IMR-90 (cell line): Measurements from ENCODE around the gene GPR27. TPM values are rescaled to one million over a fixed set of nuclear protein-coding genes. Genes with fewer than 3 reads are reported as not detected.

ENCODE experiments used
- ATAC-seq: fragments of 200-7000 bp; cut with Tn5 transposase; 2 replicates; pipeline ENCODE4 v1.9.1; 2020; ENCODE audit warnings: low read depth, mild to moderate bottlenecking, moderate library complexity
- BruUV-seq: library from RNA; stranded (reverse); fragments of 400-500 nt; replicated peaks from 2 replicates; lab custom pipeline; 2021; lab: Mats Ljungman, UMichigan
- CTCF ChIA-PET: fragments of 300-600 bp; formaldehyde crosslinking; extraction: SDS; loops from one replicate; lab custom pipeline; 2021; ENCODE audit warnings: antibody characterized with exemption; lab: Yijun Ruan, JAX
- POLR2A ChIA-PET: fragments of 300-600 bp; sonication (Branson Sonifier 250); formaldehyde crosslinking; loops from one replicate; lab custom pipeline; 2022; ENCODE audit warnings: antibody characterized with exemption; ENCODE audit not compliant: unreplicated experiment; lab: Charles Lee
- DNase-seq: peaks from one replicate; pipeline ENCODE4 v3.0.0; 2013
- H2AFZ ChIP-seq: replicated peaks from 2 replicates; pipeline ENCODE3; 2013; ENCODE audit warnings: low read length, mild to moderate bottlenecking; ENCODE audit not compliant: poor library complexity
- H2AK5ac ChIP-seq: 2 replicates; pipeline ENCODE4 v1.6.1; 2013; ENCODE audit warnings: low read depth, low read length, inconsistent platforms
- H2AK9ac ChIP-seq: replicated peaks from 2 replicates; pipeline ENCODE3; 2013; ENCODE audit warnings: mild to moderate bottlenecking, low read depth, low read length, moderate library complexity; ENCODE audit not compliant: poor library complexity
- H2BK120ac ChIP-seq: 2 replicates; pipeline ENCODE4 v1.6.1; 2013; ENCODE audit warnings: low read depth, low read length, inconsistent platforms
- H2BK15ac ChIP-seq: 3 replicates; pipeline ENCODE4 v1.6.1; 2013; ENCODE audit warnings: low read depth, low read length, inconsistent platforms
- H2BK20ac ChIP-seq: 2 replicates; pipeline ENCODE4 v1.6.1; 2013; ENCODE audit warnings: low read depth, mild to moderate bottlenecking, inconsistent platforms, low read length, moderate library complexity
- H2BK5ac ChIP-seq: 2 replicates; pipeline ENCODE4 v1.6.1; 2013; ENCODE audit warnings: mild to moderate bottlenecking, low read depth, low read length, inconsistent platforms; ENCODE audit not compliant: poor library complexity, severe bottlenecking
- H3K14ac ChIP-seq: replicated peaks from 2 replicates; pipeline ENCODE4 v1.6.1; 2013; ENCODE audit warnings: low read depth, low read length, inconsistent platforms
- H3K18ac ChIP-seq: 2 replicates; pipeline ENCODE4 v1.6.1; 2013; ENCODE audit warnings: low read depth, low read length, control low read depth
- H3K23ac ChIP-seq: 2 replicates; pipeline ENCODE4 v1.6.1; 2013; ENCODE audit warnings: low read depth, low read length, inconsistent platforms
- H3K27ac ChIP-seq: 2 replicates; pipeline ENCODE4 v1.5.1; 2013; ENCODE audit warnings: mild to moderate bottlenecking, control low read depth, low read length; ENCODE audit not compliant: insufficient read depth
- H3K27me3 ChIP-seq: 2 replicates; pipeline ENCODE4 v1.6.1; 2013; ENCODE audit warnings: low read length; ENCODE audit not compliant: control insufficient read depth, insufficient read depth
- H3K36me3 ChIP-seq: 2 replicates; pipeline ENCODE4 v1.6.1; 2013; ENCODE audit warnings: low read length, mixed read lengths; ENCODE audit not compliant: control insufficient read depth, insufficient read depth
- H3K4ac ChIP-seq: 2 replicates; pipeline ENCODE4 v1.6.1; 2013; ENCODE audit warnings: low read depth, low read length, inconsistent platforms
- H3K4me1 ChIP-seq: 2 replicates; pipeline ENCODE4 v1.6.1; 2013; ENCODE audit warnings: low read length, mixed read lengths; ENCODE audit not compliant: control insufficient read depth, insufficient read depth
- H3K4me2 ChIP-seq: 2 replicates; pipeline ENCODE4 v1.6.1; 2013; ENCODE audit warnings: low read depth, mild to moderate bottlenecking, control low read depth, low read length, moderate library complexity
- H3K4me3 ChIP-seq: 2 replicates; pipeline ENCODE4 v1.5.1; 2013; ENCODE audit warnings: low read depth, mild to moderate bottlenecking, control low read depth, low read length, moderate library complexity; ENCODE audit not compliant: insufficient read depth
- H3K56ac ChIP-seq: 2 replicates; pipeline ENCODE4 v1.6.1; 2013; ENCODE audit warnings: low read length, inconsistent platforms; ENCODE audit not compliant: insufficient read depth; ENCODE audit errors: extremely low read depth
- H3K79me1 ChIP-seq, 2 experiments: 2 replicates each; pipeline ENCODE4 v1.6.1; 2013; ENCODE audit warnings: low read length in 2 of 2, inconsistent platforms in 1 of 2, low read depth in 1 of 2
- H3K9ac ChIP-seq: 2 replicates; pipeline ENCODE4 v1.6.1; 2013; ENCODE audit warnings: low read depth, low read length, control low read depth
- H3K9me1 ChIP-seq: 2 replicates; pipeline ENCODE4 v1.6.1; 2013; ENCODE audit warnings: low read length, inconsistent platforms; ENCODE audit not compliant: insufficient read depth
- H3K9me3 ChIP-seq: 2 replicates; pipeline ENCODE4 v1.6.1; 2013; ENCODE audit warnings: low read length; ENCODE audit not compliant: control insufficient read depth, insufficient read depth
- H4K20me1 ChIP-seq: 2 replicates; pipeline ENCODE4 v1.6.1; 2013; ENCODE audit warnings: low read length, inconsistent platforms; ENCODE audit not compliant: insufficient read depth
- H4K5ac ChIP-seq: 2 replicates; pipeline ENCODE4 v1.6.1; 2013; ENCODE audit warnings: mild to moderate bottlenecking, low read depth, low read length, control low read depth
- H4K8ac ChIP-seq, 2 experiments: 2 replicates each; pipeline ENCODE4 v1.6.1; 2013; ENCODE audit warnings: low read depth in 2 of 2, low read length in 2 of 2, control low read depth in 1 of 2, inconsistent platforms in 1 of 2
- H4K91ac ChIP-seq: 2 replicates; pipeline ENCODE4 v1.6.1; 2013; ENCODE audit warnings: low read depth, low read length, inconsistent platforms; ENCODE audit not compliant: insufficient read depth
- BHLHE40 ChIP-seq: fragments of 150-350 bp; IDR thresholded peaks from 2 replicates; pipeline ENCODE4 v1.6.1; 2016; ENCODE audit warnings: mild to moderate bottlenecking, low read depth, low read length
- CEBPB ChIP-seq: IDR thresholded peaks from 2 replicates; pipeline ENCODE4 v1.6.1; 2012; ENCODE audit warnings: low read depth, low read length, improper control_type of control experiment
- CHD1 ChIP-seq: IDR thresholded peaks from 2 replicates; pipeline ENCODE4 v1.6.1; 2012; ENCODE audit warnings: low read depth, low read length, improper control_type of control experiment
- FOS ChIP-seq: fragments of 150-350 bp; IDR thresholded peaks from 2 replicates; pipeline ENCODE4 v1.6.1; 2016; ENCODE audit warnings: low read depth, low read length
- MAFK ChIP-seq: IDR thresholded peaks from 2 replicates; pipeline ENCODE4 v1.6.1; 2012; ENCODE audit warnings: low read depth, low read length, improper control_type of control experiment
- MAZ ChIP-seq: IDR thresholded peaks from 2 replicates; pipeline ENCODE4 v1.6.1; 2012; ENCODE audit warnings: low read depth, mild to moderate bottlenecking, low read length, improper control_type of control experiment, moderate library complexity, borderline replicate concordance
- MXI1 ChIP-seq: IDR thresholded peaks from 2 replicates; pipeline ENCODE4 v1.6.1; 2012; ENCODE audit warnings: low read depth, mild to moderate bottlenecking, low read length, moderate library complexity, borderline replicate concordance
- NFE2L2 ChIP-seq: fragments of 150-350 bp; IDR thresholded peaks from 2 replicates; pipeline ENCODE4 v1.6.1; 2016; ENCODE audit warnings: low read depth, mild to moderate bottlenecking, low read length
- POLR2A ChIP-seq: IDR thresholded peaks from 2 replicates; pipeline ENCODE4 v1.6.1; 2012; ENCODE audit warnings: mild to moderate bottlenecking, low read depth, low read length
- RAD21 ChIP-seq: IDR thresholded peaks from 2 replicates; pipeline ENCODE4 v1.6.1; 2012; ENCODE audit warnings: low read length, improper control_type of control experiment
- RCOR1 ChIP-seq: IDR thresholded peaks from 2 replicates; pipeline ENCODE4 v1.6.1; 2012; ENCODE audit warnings: mild to moderate bottlenecking, low read length, improper control_type of control experiment; ENCODE audit not compliant: insufficient replicate concordance
- RFX5 ChIP-seq: IDR thresholded peaks from 2 replicates; pipeline ENCODE4 v1.8.0; 2012; ENCODE audit warnings: low read depth, mild to moderate bottlenecking, low read length, moderate library complexity
- SMC3 ChIP-seq: fragments of 150-350 bp; IDR thresholded peaks from 2 replicates; pipeline ENCODE4 v1.6.1; 2016; ENCODE audit warnings: low read depth, mild to moderate bottlenecking, antibody characterized with exemption, low read length, moderate library complexity
- WGBS, 2 experiments: methylation state at CpG; one replicate each; pipeline versions ENCODE4 v1.1.5 to v1.1.7; 2013; ENCODE audit warnings: missing lambda C conversion rate in 2 of 2; ENCODE audit not compliant: insufficient read length in 1 of 2; ENCODE audit errors: extremely low coverage in 2 of 2; 5-methylcytosine and 5-hydroxymethylcytosine counted together
- dilution Hi-C: fragments of 300-500 bp; cut with HindIII; formaldehyde crosslinking; loops from one replicate; pipeline ENCODE4 v1.14.3; 2018; ENCODE audit warnings: low sequenced_read_pairs; ENCODE audit not compliant: unreplicated experiment
- in situ Hi-C: fragments of 300-500 bp; cut with MboI; formaldehyde crosslinking; loops from 3 replicates; pipeline ENCODE4 v1.14.3; 2019; ENCODE audit warnings: low sequenced_read_pairs, inconsistent platforms, mixed read lengths
- intact Hi-C: fragments of 100-400 bp; cut with micrococcal nuclease; formaldehyde crosslinking; loops from 2 replicates; pipeline ENCODE4 v1.10.0; 2022
- polyA plus RNA-seq, 3 experiments: library from polyadenylated mRNA; depleted of rRNA; stranded (reverse); fragments of >200 nt; gene quantifications; 2 replicates each; pipeline ENCODE4 v1.2.3, GENCODE V29; 2012; ENCODE audit warnings: low replicate concordance in 1 of 3
- total RNA-seq: library from RNA; depleted of rRNA; stranded (reverse); fragments of >200 nt; gene quantifications from 2 replicates; pipeline ENCODE4 v1.2.3, GENCODE V29; 2012
- TF ChIP-seq, protein P1 (sequence below): fragments of 150-350 bp; IDR thresholded peaks from 2 replicates; pipeline ENCODE4 v1.6.1; 2017; ENCODE audit warnings: mild to moderate bottlenecking, antibody characterized with exemption, low read length, low read depth
- TF ChIP-seq, protein P2 (sequence below): fragments of 150-350 bp; IDR thresholded peaks from 2 replicates; pipeline ENCODE4 v1.6.1; 2016; ENCODE audit warnings: low read depth, mild to moderate bottlenecking, low read length, moderate library complexity, borderline replicate concordance
- TF ChIP-seq, protein P3 (sequence below): conservative IDR thresholded peaks from 2 replicates; pipeline ENCODE4 v1.5.1; 2012; ENCODE audit warnings: mild to moderate bottlenecking, low read depth, low read length, improper control_type of control experiment

The GPR27 gene
- total and polyA plus RNA-seq, 2 of the 4 experiments (the other 2 are of a cell fraction): not detected

DNA sequence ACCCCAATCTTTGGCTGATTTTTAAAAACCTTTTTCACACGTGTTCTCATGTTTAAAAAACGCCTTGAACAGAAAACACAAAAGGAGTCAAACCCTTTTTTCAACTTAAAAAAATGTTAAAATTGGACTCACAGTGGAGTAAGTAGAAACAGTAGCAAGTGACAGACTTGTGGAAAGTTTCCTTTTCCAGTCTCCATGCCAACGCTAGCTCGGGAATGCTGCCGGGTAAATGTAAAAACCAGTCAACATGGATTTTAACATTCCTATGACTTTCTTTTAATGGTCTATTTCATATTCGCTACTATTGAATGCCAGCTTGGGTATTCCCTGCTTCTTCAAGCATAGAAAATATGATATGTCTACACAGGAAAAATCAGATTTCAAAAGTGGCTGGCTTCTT lies 32.9 kb downstream of the GPR27 start:
- Histone ChIP-seq H3K4ac (no peak overlapping the region), H3K9me1 (no peaks in the 10 kb centered on the region), H2BK20ac (no peak overlapping the region), H2BK5ac (no peak overlapping the region), H3K4me2 (no peak overlapping the region), H2AK5ac (no peak overlapping the region), H3K9me3 (no peaks in the 10 kb centered on the region), H3K27me3 (peaks cover 44% of the 10 kb centered on the region), H3K18ac (no peak overlapping the region), H2BK120ac (no peak overlapping the region), H3K14ac (no peak overlapping the region), H2AFZ (no peak overlapping the region), H4K20me1 (no peaks in the 10 kb centered on the region), H3K27ac (no peak overlapping the region), H3K56ac (no peak overlapping the region), H3K4me1 (no peaks in the 10 kb centered on the region), H3K23ac (no peak overlapping the region), H3K9ac (no peak overlapping the region), H2AK9ac (no peak overlapping the region), H4K8ac (no peak overlapping the region), H3K4me3 (no peak overlapping the region), H4K91ac (no peak overlapping the region), H4K5ac (no peak overlapping the region), H3K36me3 (no peaks in the 10 kb centered on the region), H2BK15ac (no peak overlapping the region), H3K79me1 (no peaks in the 10 kb centered on the region)
- in situ Hi-C loops: no loop called here
- ATAC-seq: no peak
- BruUV-seq: no TSS peak
- DNase-seq: no peak
- TF ChIP-seq POLR2A (no peak), CEBPB (no peak), MAZ (no peak), RAD21 (no peak), FOS (no peak), SMC3 (no peak), RCOR1 (no peak), RFX5 (no peak), BHLHE40 (no peak), MAFK (no peak), MXI1 (no peak), NFE2L2 (no peak), CHD1 (no peak)
- TF ChIP-seq, protein P1, sequence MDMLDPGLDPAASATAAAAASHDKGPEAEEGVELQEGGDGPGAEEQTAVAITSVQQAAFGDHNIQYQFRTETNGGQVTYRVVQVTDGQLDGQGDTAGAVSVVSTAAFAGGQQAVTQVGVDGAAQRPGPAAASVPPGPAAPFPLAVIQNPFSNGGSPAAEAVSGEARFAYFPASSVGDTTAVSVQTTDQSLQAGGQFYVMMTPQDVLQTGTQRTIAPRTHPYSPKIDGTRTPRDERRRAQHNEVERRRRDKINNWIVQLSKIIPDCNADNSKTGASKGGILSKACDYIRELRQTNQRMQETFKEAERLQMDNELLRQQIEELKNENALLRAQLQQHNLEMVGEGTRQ: no peak
- TF ChIP-seq, protein P2, sequence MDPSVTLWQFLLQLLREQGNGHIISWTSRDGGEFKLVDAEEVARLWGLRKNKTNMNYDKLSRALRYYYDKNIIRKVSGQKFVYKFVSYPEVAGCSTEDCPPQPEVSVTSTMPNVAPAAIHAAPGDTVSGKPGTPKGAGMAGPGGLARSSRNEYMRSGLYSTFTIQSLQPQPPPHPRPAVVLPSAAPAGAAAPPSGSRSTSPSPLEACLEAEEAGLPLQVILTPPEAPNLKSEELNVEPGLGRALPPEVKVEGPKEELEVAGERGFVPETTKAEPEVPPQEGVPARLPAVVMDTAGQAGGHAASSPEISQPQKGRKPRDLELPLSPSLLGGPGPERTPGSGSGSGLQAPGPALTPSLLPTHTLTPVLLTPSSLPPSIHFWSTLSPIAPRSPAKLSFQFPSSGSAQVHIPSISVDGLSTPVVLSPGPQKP: no peak
- TF ChIP-seq, protein P3, sequence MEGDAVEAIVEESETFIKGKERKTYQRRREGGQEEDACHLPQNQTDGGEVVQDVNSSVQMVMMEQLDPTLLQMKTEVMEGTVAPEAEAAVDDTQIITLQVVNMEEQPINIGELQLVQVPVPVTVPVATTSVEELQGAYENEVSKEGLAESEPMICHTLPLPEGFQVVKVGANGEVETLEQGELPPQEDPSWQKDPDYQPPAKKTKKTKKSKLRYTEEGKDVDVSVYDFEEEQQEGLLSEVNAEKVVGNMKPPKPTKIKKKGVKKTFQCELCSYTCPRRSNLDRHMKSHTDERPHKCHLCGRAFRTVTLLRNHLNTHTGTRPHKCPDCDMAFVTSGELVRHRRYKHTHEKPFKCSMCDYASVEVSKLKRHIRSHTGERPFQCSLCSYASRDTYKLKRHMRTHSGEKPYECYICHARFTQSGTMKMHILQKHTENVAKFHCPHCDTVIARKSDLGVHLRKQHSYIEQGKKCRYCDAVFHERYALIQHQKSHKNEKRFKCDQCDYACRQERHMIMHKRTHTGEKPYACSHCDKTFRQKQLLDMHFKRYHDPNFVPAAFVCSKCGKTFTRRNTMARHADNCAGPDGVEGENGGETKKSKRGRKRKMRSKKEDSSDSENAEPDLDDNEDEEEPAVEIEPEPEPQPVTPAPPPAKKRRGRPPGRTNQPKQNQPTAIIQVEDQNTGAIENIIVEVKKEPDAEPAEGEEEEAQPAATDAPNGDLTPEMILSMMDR: no peak
- CTCF ChIA-PET: interaction anchor here (1.2 kb wide), 1 partner anchor 8 kb away, joined by 3 read pairs; no protein-coding TSS in a partner anchor
- intact Hi-C loops: no loop called here
- dilution Hi-C loops: no loop called here
- no CpG with 5 or more reads among the region's 6 CpGs for WGBS, 2 experiments
- POLR2A ChIA-PET: no interaction called here
